Measurements from ENCODE around the gene SRPK1.
"Not testable (repeated sequence)": the region's sequence is repeated elsewhere in the genome, so short reads cannot be mapped to it uniquely, and the experiment has no call there.

SRPK1 gene

GRCh38 chr6:35922139-35922554 lies 1.2 kb upstream of the SRPK1 start:
- DNase-seq (ENCODE audit: low read depth, low spot score): no peak
- H3K9me3 ChIP-seq (ENCODE audit: low read depth, low read length): no peaks in the 10 kb centered on the region
- no peak for TF ChIP-seq POLR2AphosphoS5 (IDR thresholded peaks at IDR 0.05; ENCODE audit: borderline replicate concordance, low read depth, low read length)
- H3K36me3 ChIP-seq (ENCODE audit: insufficient read depth, low read length): peaks cover 8% of the 10 kb centered on the region
- H3K9ac ChIP-seq (ENCODE audit: insufficient read length): peak overlapping the region; percentile 84
- peak overlapping the region; percentile 96 for H3K4me3 ChIP-seq
- H3K27ac ChIP-seq: no peak overlapping the region

GRCh38 chr6:35919827-35920751 lies 809 bp downstream of the SRPK1 start:
- H3K27ac ChIP-seq: no peak overlapping the region
- no peak for DNase-seq (ENCODE audit: low read depth, low spot score)
- peaks cover 15% of the 10 kb centered on the region for H3K36me3 ChIP-seq (ENCODE audit: insufficient read depth, low read length)
- H3K4me3 ChIP-seq: peak overlapping the region; percentile 97
- no peak for TF ChIP-seq EZH2 (IDR thresholded peaks at IDR 0.05)
- TF ChIP-seq FOXP2 (optimal IDR thresholded peaks at IDR 0.05; ENCODE audit: control extremely low read depth, extremely low read length, insufficient read depth): no peak
- TF ChIP-seq POLR2AphosphoS5 (IDR thresholded peaks at IDR 0.05; ENCODE audit: borderline replicate concordance, low read depth, low read length): no peak
- H3K9ac ChIP-seq (ENCODE audit: insufficient read length): peak overlapping the region; percentile 76
- H3K9me3 ChIP-seq (ENCODE audit: low read depth, low read length): no peaks in the 10 kb centered on the region

GRCh38 chr6:35919085-35919826 lies 1.6 kb downstream of the SRPK1 start:
- Histone ChIP-seq H3K9me3 (ENCODE audit: low read depth, low read length) (no peaks in the 10 kb centered on the region), H3K27ac (no peak overlapping the region), H3K36me3 (ENCODE audit: insufficient read depth, low read length) (peaks cover 23% of the 10 kb centered on the region), H3K4me3 (peak overlapping the region; percentile 97), H3K9ac (ENCODE audit: insufficient read length) (peak overlapping the region; percentile 76)
- TF ChIP-seq FOXP2 (optimal IDR thresholded peaks at IDR 0.05; ENCODE audit: control extremely low read depth, extremely low read length, insufficient read depth) (no peak), POLR2AphosphoS5 (IDR thresholded peaks at IDR 0.05; ENCODE audit: borderline replicate concordance, low read depth, low read length) (no peak), EZH2 (IDR thresholded peaks at IDR 0.05) (no peak)
- DNase-seq (ENCODE audit: low read depth, low spot score): no peak

DNA sequence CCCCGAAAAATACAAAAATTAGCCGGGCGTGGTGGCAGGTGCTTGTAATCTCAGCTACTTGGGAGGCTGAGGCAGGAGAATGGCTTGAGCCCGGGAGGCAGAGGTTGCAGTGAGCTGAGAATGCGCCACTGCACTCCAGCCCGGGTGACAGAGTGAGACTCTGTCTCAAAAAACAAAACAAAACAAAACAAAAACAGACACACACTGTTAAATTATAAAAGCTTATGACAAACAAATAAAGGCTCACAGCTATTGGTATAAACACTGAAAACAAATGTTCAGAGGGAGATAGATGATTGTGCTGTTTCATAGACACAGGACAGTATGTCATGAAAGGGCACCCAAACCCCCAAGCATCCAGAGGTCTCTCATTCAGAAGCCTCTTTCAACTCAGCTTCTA lies 4.0 kb downstream of the SRPK1 start:
- H3K27ac ChIP-seq; H3K4me3 ChIP-seq; H3K9ac ChIP-seq (ENCODE audit: insufficient read length); DNase-seq (ENCODE audit: low read depth, low spot score); H3K9me3 ChIP-seq (ENCODE audit: low read depth, low read length): not testable (repeated sequence)
- peaks cover 42% of the 10 kb centered on the region for H3K36me3 ChIP-seq (ENCODE audit: insufficient read depth, low read length)

GRCh38 chr6:35916056-35916455 lies 4.8 kb downstream of the SRPK1 start:
- TF ChIP-seq EZH2 (IDR thresholded peaks at IDR 0.05) (no peak), POLR2AphosphoS5 (IDR thresholded peaks at IDR 0.05; ENCODE audit: borderline replicate concordance, low read depth, low read length) (no peak), FOXP2 (optimal IDR thresholded peaks at IDR 0.05; ENCODE audit: control extremely low read depth, extremely low read length, insufficient read depth) (no peak)
- Histone ChIP-seq H3K9ac (ENCODE audit: insufficient read length) (no peak overlapping the region), H3K36me3 (ENCODE audit: insufficient read depth, low read length) (peaks cover 48% of the 10 kb centered on the region), H3K4me3 (no peak overlapping the region), H3K9me3 (ENCODE audit: low read depth, low read length) (no peaks in the 10 kb centered on the region), H3K27ac (no peak overlapping the region)
- no peak for DNase-seq (ENCODE audit: low read depth, low spot score)

DNA sequence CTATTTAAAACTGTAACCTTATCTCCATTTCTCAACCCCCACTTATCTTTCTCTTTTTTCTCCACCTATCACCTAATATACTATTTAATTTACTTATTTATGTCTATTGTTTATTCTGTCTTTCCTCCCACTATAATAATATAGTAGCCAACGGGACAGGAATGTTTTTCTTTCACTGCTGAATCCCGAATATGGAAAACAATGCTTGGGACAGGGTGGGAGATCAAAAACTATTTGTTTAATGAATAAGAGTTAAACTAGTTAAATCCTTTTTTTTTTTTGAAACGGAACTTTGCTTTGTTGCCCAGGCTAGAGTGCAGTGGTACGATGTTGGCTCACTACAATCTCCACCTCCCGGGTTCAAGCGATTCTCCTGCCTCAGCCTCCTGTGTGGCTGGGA lies 6.4 kb downstream of the SRPK1 start:
- TF ChIP-seq FOXP2 (optimal IDR thresholded peaks at IDR 0.05; ENCODE audit: control extremely low read depth, extremely low read length, insufficient read depth) (no peak), POLR2AphosphoS5 (IDR thresholded peaks at IDR 0.05; ENCODE audit: borderline replicate concordance, low read depth, low read length) (no peak), EZH2 (IDR thresholded peaks at IDR 0.05) (no peak)
- Histone ChIP-seq H3K9ac (ENCODE audit: insufficient read length) (no peak overlapping the region), H3K36me3 (ENCODE audit: insufficient read depth, low read length) (peaks cover 63% of the 10 kb centered on the region), H3K9me3 (ENCODE audit: low read depth, low read length) (no peaks in the 10 kb centered on the region), H3K27ac (no peak overlapping the region), H3K4me3 (no peak overlapping the region)
- no peak for DNase-seq (ENCODE audit: low read depth, low spot score)

GRCh38 chr6:35911871-35912653 lies 8.8 kb downstream of the SRPK1 start:
- Histone ChIP-seq H3K4me3 (no peak overlapping the region), H3K9ac (ENCODE audit: insufficient read length) (no peak overlapping the region), H3K36me3 (ENCODE audit: insufficient read depth, low read length) (peaks cover 70% of the 10 kb centered on the region), H3K9me3 (ENCODE audit: low read depth, low read length) (no peaks in the 10 kb centered on the region), H3K27ac (no peak overlapping the region)
- TF ChIP-seq POLR2AphosphoS5 (IDR thresholded peaks at IDR 0.05; ENCODE audit: borderline replicate concordance, low read depth, low read length) (no peak), FOXP2 (optimal IDR thresholded peaks at IDR 0.05; ENCODE audit: control extremely low read depth, extremely low read length, insufficient read depth) (no peak), EZH2 (IDR thresholded peaks at IDR 0.05) (no peak)
- DNase-seq (ENCODE audit: low read depth, low spot score): no peak

DNA sequence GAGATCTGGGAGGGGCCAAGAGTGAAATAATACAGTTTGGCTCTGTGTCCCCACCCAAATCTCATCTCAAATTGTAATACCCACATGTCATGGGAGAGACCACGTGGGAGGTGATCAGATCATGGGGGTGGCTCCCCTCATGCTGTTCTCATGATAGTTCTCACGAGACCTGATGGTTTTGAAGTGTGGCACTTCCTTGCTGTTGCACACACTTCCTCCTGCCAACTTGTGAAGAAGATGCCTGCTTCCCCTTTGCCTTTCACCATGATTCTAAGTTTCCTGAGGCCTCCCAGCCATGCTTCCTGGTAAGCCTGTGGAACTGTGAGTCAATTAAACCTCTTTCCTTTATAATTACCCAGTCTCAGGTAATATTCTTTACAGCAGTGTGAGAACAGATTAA lies 11.3 kb downstream of the SRPK1 start:
- H3K9me3 ChIP-seq (ENCODE audit: low read depth, low read length); H3K9ac ChIP-seq (ENCODE audit: insufficient read length); H3K4me3 ChIP-seq; H3K27ac ChIP-seq; DNase-seq (ENCODE audit: low read depth, low spot score): not testable (repeated sequence)
- H3K36me3 ChIP-seq (ENCODE audit: insufficient read depth, low read length): peaks cover 70% of the 10 kb centered on the region

GRCh38 chr6:35908753-35909401 lies 12.0 kb downstream of the SRPK1 start:
- not testable (repeated sequence) for H3K4me3 ChIP-seq; DNase-seq (ENCODE audit: low read depth, low spot score); H3K9me3 ChIP-seq (ENCODE audit: low read depth, low read length); H3K27ac ChIP-seq; H3K9ac ChIP-seq (ENCODE audit: insufficient read length)
- peaks cover 68% of the 10 kb centered on the region for H3K36me3 ChIP-seq (ENCODE audit: insufficient read depth, low read length)

All from SK-N-MC (cell line).